Neural progenitor cell (in vitro differentiated cells): ENCODE measurements around the gene DDHD1. TPM values are rescaled to one million over a fixed set of nuclear protein-coding genes. Genes with fewer than 3 reads are reported as not detected.
A peak's percentile ranks its signal among the peaks of the same experiment; 100 is the strongest.

Experiments used
- DNase-seq: peaks from one replicate; pipeline ENCODE4 v3.0.0-alpha.2; 2016; ENCODE audit warnings: low spot score
- H2AFZ ChIP-seq: fragments of 200-600 bp; sonication (generic); replicated peaks from 2 replicates; pipeline ENCODE4 v1.6.1; 2016; ENCODE audit warnings: antibody characterized with exemption
- H3F3A ChIP-seq: fragments of 200-600 bp; sonication (generic); 2 replicates; pipeline ENCODE4 v1.6.1; 2016; ENCODE audit warnings: antibody characterized with exemption, low read depth
- H3K27ac ChIP-seq: fragments of 200-600 bp; sonication (generic); 2 replicates; pipeline ENCODE4 v1.5.1; 2016; ENCODE audit warnings: mild to moderate bottlenecking
- H3K27me3 ChIP-seq: fragments of 200-600 bp; sonication (generic); 2 replicates; pipeline ENCODE4 v1.6.1; 2016; ENCODE audit warnings: mild to moderate bottlenecking, moderate library complexity
- H3K36me3 ChIP-seq: fragments of 200-600 bp; sonication (generic); 2 replicates; pipeline ENCODE4 v1.5.1; 2016
- H3K4me1 ChIP-seq: fragments of 200-600 bp; sonication (generic); 2 replicates; pipeline ENCODE4 v1.6.1; 2016; ENCODE audit warnings: mixed run types
- H3K4me2 ChIP-seq: fragments of 200-600 bp; sonication (generic); 2 replicates; pipeline ENCODE4 v1.6.1; 2016
- H3K4me3 ChIP-seq: fragments of 200-600 bp; sonication (generic); 2 replicates; pipeline ENCODE4 v1.5.1; 2016
- H3K79me2 ChIP-seq: fragments of 200-600 bp; sonication (generic); 2 replicates; pipeline ENCODE4 v1.6.1; 2016; ENCODE audit warnings: low read depth
- H3K9ac ChIP-seq: fragments of 200-600 bp; sonication (generic); 2 replicates; pipeline ENCODE4 v1.6.1; 2016
- H3K9me3 ChIP-seq: fragments of 200-600 bp; sonication (generic); 2 replicates; pipeline ENCODE4 v1.5.1; 2016; ENCODE audit warnings: low read depth
- H4K20me1 ChIP-seq: fragments of 200-600 bp; sonication (generic); 2 replicates; pipeline ENCODE4 v1.6.1; 2016; ENCODE audit warnings: low read depth
- H3K27ac Mint-ChIP-seq: 3 replicates; pipeline ENCODE4 v1.8.0; 2021; ENCODE audit warnings: mixed read lengths
- H3K27me3 Mint-ChIP-seq: 2 replicates; pipeline ENCODE4 v1.8.0; 2022; ENCODE audit warnings: low read depth, mild to moderate bottlenecking, inconsistent platforms, moderate library complexity, mixed read lengths; ENCODE audit not compliant: insufficient read depth
- H3K36me3 Mint-ChIP-seq: 3 replicates; pipeline ENCODE4 v1.8.0; 2021; ENCODE audit warnings: mixed read lengths
- H3K4me1 Mint-ChIP-seq: 3 replicates; pipeline ENCODE4 v1.8.0; 2021; ENCODE audit warnings: mixed read lengths
- H3K4me3 Mint-ChIP-seq: 3 replicates; pipeline ENCODE4 v1.8.0; 2021; ENCODE audit warnings: mild to moderate bottlenecking, moderate library complexity, mixed read lengths
- H3K9me3 Mint-ChIP-seq: 3 replicates; pipeline ENCODE4 v1.8.0; 2020; ENCODE audit warnings: mixed read lengths
- EZH2 ChIP-seq: fragments of 200-600 bp; sonication (generic); IDR thresholded peaks from 2 replicates; pipeline ENCODE4 v1.6.1; 2017; ENCODE audit warnings: antibody characterized with exemption, mild to moderate bottlenecking, moderate library complexity
- EZH2phosphoT487 ChIP-seq: fragments of 200-600 bp; sonication (generic); IDR thresholded peaks from 2 replicates; pipeline ENCODE4 v1.6.1; 2017; ENCODE audit warnings: antibody characterized with exemption
- total RNA-seq: library from RNA; depleted of rRNA; stranded (reverse); fragments of >200 nt; gene quantifications from 2 replicates; pipeline ENCODE4 v1.2.3, GENCODE V29; 2015; ENCODE audit warnings: low replicate concordance
- TF ChIP-seq, protein P1 (sequence below): fragments of 200-600 bp; sonication (generic); IDR thresholded peaks from 2 replicates; pipeline ENCODE4 v1.5.1; 2017; ENCODE audit warnings: antibody characterized with exemption, mild to moderate bottlenecking

The DDHD1 gene
- total RNA-seq, 1 donor from 2014 or later = 30.2 TPM

DNA sequence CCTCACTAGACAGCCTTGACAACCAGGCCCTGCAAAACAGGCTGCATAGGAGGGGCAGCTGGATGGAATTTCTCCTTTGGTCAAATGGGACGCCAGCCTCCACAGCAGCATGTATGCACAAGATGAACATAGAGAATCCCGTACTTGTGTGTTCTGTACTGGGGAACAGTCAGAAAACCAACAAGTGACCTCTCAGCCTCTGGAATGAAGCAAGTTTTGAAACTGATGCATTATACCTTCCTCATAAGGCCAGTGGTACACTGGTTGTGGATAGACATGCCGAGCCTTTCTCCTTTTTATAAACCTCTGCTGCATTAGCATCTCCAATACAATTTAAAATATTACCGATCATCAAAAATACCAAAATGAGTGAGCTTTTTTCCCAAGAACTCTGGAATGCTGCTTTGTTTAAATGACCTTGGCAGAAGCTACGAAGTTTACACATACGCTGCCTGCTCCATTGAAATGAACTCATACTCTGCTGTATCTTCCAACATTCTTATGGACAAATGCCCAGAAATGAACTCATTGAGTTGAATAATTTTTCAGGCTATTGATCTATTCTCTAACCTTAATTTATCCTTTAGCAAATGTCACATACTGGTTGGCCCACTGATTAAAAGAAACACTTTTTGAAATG, 154.6 kb downstream of the DDHD1 start:
- Histone ChIP-seq H3K79me2 (no peaks in the 10 kb centered on the region), H3K4me3 (no peak overlapping the region), H3F3A (no peaks in the 10 kb centered on the region), H2AFZ (no peak overlapping the region), H3K4me1 (no peaks in the 10 kb centered on the region), H3K36me3 (no peaks in the 10 kb centered on the region), H3K9ac (no peak overlapping the region), H3K27me3 (no peaks in the 10 kb centered on the region), H3K4me2 (no peak overlapping the region), H3K27ac (no peak overlapping the region), H4K20me1 (no peaks in the 10 kb centered on the region), H3K9me3 (no peaks in the 10 kb centered on the region)
- no peak for DNase-seq
- peak overlapping the region; percentile 30 for H3K27ac Mint-ChIP-seq
- no peaks in the 10 kb centered on the region for H3K36me3 Mint-ChIP-seq
- H3K9me3 Mint-ChIP-seq = no peaks in the 10 kb centered on the region
- peaks cover 3% of the 10 kb centered on the region for H3K4me1 Mint-ChIP-seq
- H3K27me3 Mint-ChIP-seq = no peaks in the 10 kb centered on the region
- no peak for TF ChIP-seq EZH2phosphoT487
- no peak for TF ChIP-seq EZH2
- TF ChIP-seq, protein P1, sequence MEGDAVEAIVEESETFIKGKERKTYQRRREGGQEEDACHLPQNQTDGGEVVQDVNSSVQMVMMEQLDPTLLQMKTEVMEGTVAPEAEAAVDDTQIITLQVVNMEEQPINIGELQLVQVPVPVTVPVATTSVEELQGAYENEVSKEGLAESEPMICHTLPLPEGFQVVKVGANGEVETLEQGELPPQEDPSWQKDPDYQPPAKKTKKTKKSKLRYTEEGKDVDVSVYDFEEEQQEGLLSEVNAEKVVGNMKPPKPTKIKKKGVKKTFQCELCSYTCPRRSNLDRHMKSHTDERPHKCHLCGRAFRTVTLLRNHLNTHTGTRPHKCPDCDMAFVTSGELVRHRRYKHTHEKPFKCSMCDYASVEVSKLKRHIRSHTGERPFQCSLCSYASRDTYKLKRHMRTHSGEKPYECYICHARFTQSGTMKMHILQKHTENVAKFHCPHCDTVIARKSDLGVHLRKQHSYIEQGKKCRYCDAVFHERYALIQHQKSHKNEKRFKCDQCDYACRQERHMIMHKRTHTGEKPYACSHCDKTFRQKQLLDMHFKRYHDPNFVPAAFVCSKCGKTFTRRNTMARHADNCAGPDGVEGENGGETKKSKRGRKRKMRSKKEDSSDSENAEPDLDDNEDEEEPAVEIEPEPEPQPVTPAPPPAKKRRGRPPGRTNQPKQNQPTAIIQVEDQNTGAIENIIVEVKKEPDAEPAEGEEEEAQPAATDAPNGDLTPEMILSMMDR = no peak
- H3K4me3 Mint-ChIP-seq = no peak overlapping the region

DNA sequence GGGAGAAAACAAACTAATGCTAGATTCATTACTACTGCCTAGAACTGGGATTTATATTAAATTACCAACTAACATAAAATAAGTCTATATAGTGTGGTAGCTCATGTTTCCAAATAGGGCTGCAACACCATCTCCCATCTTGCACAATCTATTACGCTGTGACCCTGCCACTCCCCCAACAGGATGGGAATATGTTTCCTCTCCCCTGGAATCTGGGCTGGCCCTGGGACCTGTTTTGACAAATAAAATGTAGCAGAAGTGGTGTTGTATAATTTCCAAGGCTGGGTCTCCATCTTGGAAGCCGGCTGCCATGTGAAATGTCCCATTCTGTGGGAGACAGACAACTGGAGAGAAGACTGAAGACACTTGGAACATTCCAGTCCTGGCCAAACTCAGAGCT, 156.6 kb downstream of the DDHD1 start:
- Mint-ChIP-seq H3K27ac (no peak overlapping the region), H3K27me3 (no peaks in the 10 kb centered on the region), H3K4me1 (no peaks in the 10 kb centered on the region), H3K4me3 (no peak overlapping the region), H3K36me3 (no peaks in the 10 kb centered on the region), H3K9me3 (no peaks in the 10 kb centered on the region)
- no peak overlapping the region for H3K9ac ChIP-seq
- no peak overlapping the region for H2AFZ ChIP-seq
- TF ChIP-seq EZH2phosphoT487 = no peak
- H3F3A ChIP-seq = no peaks in the 10 kb centered on the region
- no peaks in the 10 kb centered on the region for H3K36me3 ChIP-seq
- no peaks in the 10 kb centered on the region for H3K9me3 ChIP-seq
- H3K27ac ChIP-seq = no peak overlapping the region
- H3K4me2 ChIP-seq = no peak overlapping the region
- no peaks in the 10 kb centered on the region for H3K4me1 ChIP-seq
- no peak for DNase-seq
- H3K27me3 ChIP-seq = no peaks in the 10 kb centered on the region
- no peaks in the 10 kb centered on the region for H3K79me2 ChIP-seq
- H3K4me3 ChIP-seq = no peak overlapping the region
- H4K20me1 ChIP-seq = no peaks in the 10 kb centered on the region

DNA sequence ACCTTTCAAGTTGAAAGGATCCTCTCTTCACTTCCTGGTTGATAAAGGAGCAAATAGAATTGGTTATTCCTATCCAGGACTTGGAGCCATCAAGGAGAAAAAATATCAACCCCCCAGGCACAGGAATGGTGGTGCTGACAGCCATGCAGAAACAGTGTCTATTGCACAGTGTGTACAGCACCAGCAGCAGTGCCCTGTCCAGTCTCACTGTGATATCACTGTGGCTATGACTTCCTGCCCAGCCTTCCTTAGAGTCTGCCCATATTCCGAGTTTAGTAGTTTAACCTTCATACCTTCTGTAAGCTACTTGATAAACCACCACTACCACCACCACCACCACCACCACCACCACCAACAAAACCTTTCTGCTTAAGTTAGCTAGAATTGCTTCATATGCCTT, 157.1 kb downstream of the DDHD1 start:
- no peaks in the 10 kb centered on the region for H3K27me3 Mint-ChIP-seq
- Histone ChIP-seq H3K27ac (no peak overlapping the region), H3F3A (no peaks in the 10 kb centered on the region)

More for the DNA sequence above, 157.1 kb downstream of the DDHD1 start:
- Histone ChIP-seq H3K9ac (no peak overlapping the region), H3K79me2 (no peaks in the 10 kb centered on the region), H3K4me3 (no peak overlapping the region), H3K4me2 (no peak overlapping the region), H3K27me3 (no peaks in the 10 kb centered on the region), H3K9me3 (no peaks in the 10 kb centered on the region), H2AFZ (no peak overlapping the region), H3K36me3 (no peaks in the 10 kb centered on the region), H3K4me1 (no peaks in the 10 kb centered on the region), H4K20me1 (no peaks in the 10 kb centered on the region)
- TF ChIP-seq, protein P1 = no peak
- TF ChIP-seq EZH2 (no peak), EZH2phosphoT487 (no peak)
- no peak overlapping the region for H3K27ac Mint-ChIP-seq
- no peaks in the 10 kb centered on the region for H3K9me3 Mint-ChIP-seq
- no peak for DNase-seq
- H3K4me1 Mint-ChIP-seq = no peaks in the 10 kb centered on the region
- no peak overlapping the region for H3K4me3 Mint-ChIP-seq
- H3K36me3 Mint-ChIP-seq = no peaks in the 10 kb centered on the region
